Measurements from ENCODE around the gene DUSP18. TPM values are rescaled to one million over a fixed set of nuclear protein-coding genes. Genes with fewer than 3 reads are reported as not detected.
A peak's percentile ranks its signal among the peaks of the same experiment; 100 is the strongest.

DUSP18 gene
- total and polyA plus RNA-seq, 2 of the 4 experiments (the other 2 are of a cell fraction) = 14.9 TPM

DNA sequence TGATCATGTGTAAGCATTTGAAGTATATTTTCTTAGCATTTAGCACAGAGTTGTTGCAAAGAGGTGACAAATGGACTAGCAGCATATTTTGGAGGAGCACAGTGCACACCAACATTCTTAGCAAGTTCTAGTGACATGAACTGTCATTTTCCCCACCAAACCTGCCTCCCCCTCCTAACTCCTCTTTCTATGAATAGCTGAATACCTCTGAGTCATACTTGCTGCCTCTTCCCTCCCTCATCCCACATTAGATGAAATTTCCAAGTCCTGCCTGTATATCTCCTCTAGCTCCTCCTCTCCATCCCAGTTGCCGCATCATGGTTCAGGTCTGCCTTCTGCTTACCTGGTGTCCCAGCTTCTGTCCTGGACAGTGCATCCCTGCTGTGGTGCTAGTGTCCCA lies 34.2 kb upstream of the DUSP18 start:
- H3K9me3 ChIP-seq (ENCODE audit: control insufficient read depth, insufficient read depth, low read length) = no peaks in the 10 kb centered on the region
- H3K4me1 ChIP-seq (ENCODE audit: control insufficient read depth, insufficient read depth, low read length) = peaks cover 4% of the 10 kb centered on the region
- no peak overlapping the region for H3K27ac ChIP-seq (ENCODE audit: insufficient read depth, low read length)
- in situ Hi-C loops (cut with MboI; ENCODE audit: low sequenced_read_pairs) (no loop called here), dilution Hi-C loops (cut with HindIII; ENCODE audit: low sequenced_read_pairs, unreplicated experiment) (no loop called here), intact Hi-C loops (cut with micrococcal nuclease) (no loop called here)
- no peak overlapping the region for H3K23ac ChIP-seq (ENCODE audit: low read depth, low read length)
- H3K56ac ChIP-seq (ENCODE audit: extremely low read depth, insufficient read depth, low read length) = no peak overlapping the region
- no peaks in the 10 kb centered on the region for H3K36me3 ChIP-seq (ENCODE audit: control insufficient read depth, insufficient read depth, low read length)
- H3K9ac ChIP-seq (ENCODE audit: low read depth, low read length) = no peak overlapping the region
- peaks cover 12% of the 10 kb centered on the region for H3K9me1 ChIP-seq (ENCODE audit: insufficient read depth, low read length)
- no peak overlapping the region for H4K5ac ChIP-seq (ENCODE audit: low read depth, low read length)
- 0 out of 2 replicates have a peak overlapping the region, but pooled peaks have one; percentile 16 for H3K14ac ChIP-seq (replicated peaks; ENCODE audit: low read depth, low read length)
- peak overlapping the region; percentile 51; the same call in 1 of the 2 replicates for H2AK5ac ChIP-seq (ENCODE audit: low read depth, low read length)
- no peak overlapping the region for H2BK120ac ChIP-seq (ENCODE audit: low read depth, low read length)
- peak overlapping the region; percentile 58 for H2AFZ ChIP-seq (replicated peaks; ENCODE audit: low read length, poor library complexity)
- H3K18ac ChIP-seq (ENCODE audit: low read depth, low read length) = no peak overlapping the region
- H3K4me2 ChIP-seq (ENCODE audit: low read depth, low read length) = no peak overlapping the region
- H3K27me3 ChIP-seq (ENCODE audit: control insufficient read depth, insufficient read depth, low read length) = no peaks in the 10 kb centered on the region
- H4K8ac ChIP-seq (ENCODE audit: low read depth in 2 of 2, low read length in 2 of 2) = no peak overlapping the region
- no peak overlapping the region for H4K91ac ChIP-seq (ENCODE audit: insufficient read depth, low read depth, low read length)
- H2BK15ac ChIP-seq (ENCODE audit: low read depth, low read length) = no peak overlapping the region
- peak; percentile 82 for ATAC-seq (ENCODE audit: low read depth)
- 80% methylated on average over 1 of the region's 1 CpG; no CpG with 5 or more reads in 1 of the 2 experiments for WGBS, 2 experiments (ENCODE audit: extremely low coverage in 2 of 2, insufficient read length in 1 of 2)
- ChIA-PET POLR2A (ENCODE audit: unreplicated experiment) (no interaction called here), CTCF (no interaction called here)
- TF ChIP-seq BHLHE40 (IDR thresholded peaks at IDR 0.05; ENCODE audit: low read depth, low read length) (no peak), RCOR1 (IDR thresholded peaks at IDR 0.05; ENCODE audit: insufficient replicate concordance, low read length) (no peak), FOS (IDR thresholded peaks at IDR 0.05; ENCODE audit: low read depth, low read length) (0 out of 2 replicates have a peak, but pooled peaks have one; percentile 4), NFE2L2 (IDR thresholded peaks at IDR 0.05; ENCODE audit: low read depth, low read length) (no peak)
- H2BK5ac ChIP-seq (ENCODE audit: low read depth, low read length, poor library complexity, severe bottlenecking) = no peak overlapping the region
- no TSS peak for BruUV-seq (replicated peaks)
- peak; percentile 61 for DNase-seq
- no peak overlapping the region for H3K4ac ChIP-seq (ENCODE audit: low read depth, low read length)
- H4K20me1 ChIP-seq (ENCODE audit: insufficient read depth, low read length) = no peaks in the 10 kb centered on the region
- H3K4me3 ChIP-seq (ENCODE audit: insufficient read depth, low read depth, low read length) = no peak overlapping the region
- no peak overlapping the region for H2BK20ac ChIP-seq (ENCODE audit: low read depth, low read length)
- peaks cover 0 to 6% of the 10 kb centered on the region in 2 experiments; a peak in 1 of 4 replicates for H3K79me1 ChIP-seq (ENCODE audit: low read depth in 1 of 2, low read length in 2 of 2)
- H2AK9ac ChIP-seq (replicated peaks; ENCODE audit: low read depth, low read length, poor library complexity) = no peak overlapping the region
